ENCODE measurements around the gene TEX10. TPM values are rescaled to one million over a fixed set of nuclear protein-coding genes. Genes with fewer than 3 reads are reported as not detected.

TEX10 gene
- total RNA-seq, 4 donors from 2014 or later: 10.4 to 16.4 (median 11.2) TPM

DNA sequence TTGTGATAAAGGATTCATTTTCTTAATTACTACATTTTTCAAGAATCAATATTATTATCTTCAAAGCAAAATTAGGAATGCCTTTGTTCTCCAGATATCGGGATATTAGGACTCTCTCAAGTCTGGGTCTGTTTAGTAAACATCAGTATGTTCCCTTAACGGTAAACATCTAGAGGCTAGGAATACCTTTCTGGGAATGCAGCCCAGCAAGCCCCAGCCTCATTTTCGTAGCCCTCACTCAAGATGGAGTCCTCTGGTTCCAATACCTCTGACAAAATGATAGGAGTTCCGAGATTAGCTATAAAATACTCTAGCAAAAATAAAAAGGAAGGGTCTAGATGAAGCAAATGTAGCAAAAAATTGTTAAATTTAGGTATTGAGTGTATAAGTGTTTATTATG lies 84.5 kb downstream of the TEX10 start:
- no peaks in the 10 kb centered on the region for H3K4me1 ChIP-seq
- H3K36me3 ChIP-seq: peaks cover 6 to 36% (median 28%) of the 10 kb centered on the region in 4 donors
- no peak overlapping the region for H3K27ac ChIP-seq (replicated peaks in 1 of 4)
- DNase-seq (ENCODE audit: extremely low spot score): no peak
- no peaks in the 10 kb centered on the region for H3K9me3 ChIP-seq
- intact Hi-C loops (cut with DNase I): no loop called here
- WGBS: 92% methylated on average over 4 of the region's 4 CpGs
- no peaks in the 10 kb centered on the region for H3K27me3 ChIP-seq
- H3K4me3 ChIP-seq: no peak overlapping the region
- TF ChIP-seq POLR2AphosphoS5 (IDR thresholded peaks at IDR 0.05) (no peak), EP300 (IDR thresholded peaks at IDR 0.05) (no peak), POLR2A (IDR thresholded peaks at IDR 0.05; ENCODE audit: low read depth) (no peak)
- TF ChIP-seq, protein P1, sequence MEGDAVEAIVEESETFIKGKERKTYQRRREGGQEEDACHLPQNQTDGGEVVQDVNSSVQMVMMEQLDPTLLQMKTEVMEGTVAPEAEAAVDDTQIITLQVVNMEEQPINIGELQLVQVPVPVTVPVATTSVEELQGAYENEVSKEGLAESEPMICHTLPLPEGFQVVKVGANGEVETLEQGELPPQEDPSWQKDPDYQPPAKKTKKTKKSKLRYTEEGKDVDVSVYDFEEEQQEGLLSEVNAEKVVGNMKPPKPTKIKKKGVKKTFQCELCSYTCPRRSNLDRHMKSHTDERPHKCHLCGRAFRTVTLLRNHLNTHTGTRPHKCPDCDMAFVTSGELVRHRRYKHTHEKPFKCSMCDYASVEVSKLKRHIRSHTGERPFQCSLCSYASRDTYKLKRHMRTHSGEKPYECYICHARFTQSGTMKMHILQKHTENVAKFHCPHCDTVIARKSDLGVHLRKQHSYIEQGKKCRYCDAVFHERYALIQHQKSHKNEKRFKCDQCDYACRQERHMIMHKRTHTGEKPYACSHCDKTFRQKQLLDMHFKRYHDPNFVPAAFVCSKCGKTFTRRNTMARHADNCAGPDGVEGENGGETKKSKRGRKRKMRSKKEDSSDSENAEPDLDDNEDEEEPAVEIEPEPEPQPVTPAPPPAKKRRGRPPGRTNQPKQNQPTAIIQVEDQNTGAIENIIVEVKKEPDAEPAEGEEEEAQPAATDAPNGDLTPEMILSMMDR (IDR thresholded peaks at IDR 0.05): no peak

DNA sequence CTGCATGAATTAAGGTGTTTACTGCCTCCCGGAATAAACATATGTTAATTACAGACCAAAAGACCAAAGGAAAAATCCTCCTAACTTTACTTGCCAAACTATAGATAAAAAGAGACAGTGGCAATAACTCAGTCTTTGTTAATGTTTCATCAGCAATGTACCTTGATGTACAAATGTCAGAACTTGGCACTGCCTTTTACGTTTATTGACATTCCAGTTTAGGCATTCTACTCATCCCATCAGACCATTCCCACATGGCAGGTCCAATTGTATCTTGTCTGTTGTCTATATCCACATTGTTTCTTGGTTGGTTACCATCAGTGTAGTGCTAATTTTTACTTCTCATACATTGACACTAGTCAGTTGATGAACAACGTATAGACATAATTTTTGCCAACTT lies 85.5 kb downstream of the TEX10 start:
- 96% methylated on average over 3 of the region's 3 CpGs for WGBS
- no peak overlapping the region for H3K4me3 ChIP-seq
- H3K27me3 ChIP-seq: no peaks in the 10 kb centered on the region
- TF ChIP-seq EP300 (IDR thresholded peaks at IDR 0.05) (no peak), POLR2A (IDR thresholded peaks at IDR 0.05; ENCODE audit: low read depth) (no peak), POLR2AphosphoS5 (IDR thresholded peaks at IDR 0.05) (no peak)
- TF ChIP-seq, protein P1 (IDR thresholded peaks at IDR 0.05): no peak
- no peaks in the 10 kb centered on the region for H3K4me1 ChIP-seq
- no peak overlapping the region for H3K27ac ChIP-seq (replicated peaks in 1 of 4)
- DNase-seq (ENCODE audit: extremely low spot score): no peak
- intact Hi-C loops (cut with DNase I): no loop called here
- peaks cover 0 to 30% (median 21%) of the 10 kb centered on the region in 4 donors for H3K36me3 ChIP-seq
- no peaks in the 10 kb centered on the region for H3K9me3 ChIP-seq

Other genes starting within 250 kb of the TEX10 start
- 10 to 100 TPM; 28.5 to 50.4 (median 41.3) TPM for gene MSANTD3, start 74.2 kb upstream of the TEX10 start, total RNA-seq
- 1 to 10 TPM in 1 of 4 donors, under 1 TPM in 3; 0.50 to 1.7 (median 0.73) TPM for gene TMEFF1, start 120.2 kb upstream of the TEX10 start, total RNA-seq
- gene CAVIN4, start 225.1 kb upstream of the TEX10 start, total RNA-seq: 1 to 10 TPM in 2 of 4 donors, under 1 TPM in 2; 0.33 to 1.5 (median 0.95) TPM